Stomach (tissue), 4 donors: ENCODE measurements around the gene SMIM35.

Experiments used
- CTCF ChIP-seq, 7 experiments: fragments of 450-650 bp in 4 of 7; fragments of 200-600 bp in 3 of 7; sonication (generic) in 3 of 7; IDR thresholded peaks; one replicate each; pipeline ENCODE4 v1.5.1; 2016 to 2019; ENCODE audit warnings: antibody characterized with exemption in 7 of 7, control low read depth in 2 of 7, mild to moderate bottlenecking in 1 of 7
- EP300 ChIP-seq: sonication (generic); formaldehyde crosslinking; IDR thresholded peaks from one replicate; pipeline ENCODE4 v1.6.1; 2017; ENCODE audit warnings: antibody characterized with exemption
- POLR2A ChIP-seq, 4 donors: fragments of 450-650 bp; IDR thresholded peaks; one replicate each; pipeline ENCODE4 v1.6.1; 2016; ENCODE audit warnings: antibody characterized with exemption in 4 of 4, control low read depth in 2 of 4, mild to moderate bottlenecking in 1 of 4, moderate library complexity in 1 of 4
- POLR2AphosphoS5 ChIP-seq, 3 donors: sonication (generic); formaldehyde crosslinking; IDR thresholded peaks; one replicate each; pipeline ENCODE4 v1.6.1; 2016; ENCODE audit warnings: antibody characterized with exemption in 3 of 3

GRCh38 chr11:118090545-118091162 lies 3.9 kb upstream of the SMIM35 start:
- no peak for TF ChIP-seq CTCF (IDR thresholded peaks at IDR 0.05)
- no peak for TF ChIP-seq POLR2A (IDR thresholded peaks at IDR 0.05)
- TF ChIP-seq EP300 = no peak
- no peak for TF ChIP-seq POLR2AphosphoS5 (IDR thresholded peaks at IDR 0.05)
